GM15510 (cell line): ENCODE results near the gene CWC27.

Experiments
- POLR2A ChIP-seq: IDR thresholded peaks from 3 replicates; pipeline ENCODE4 v1.6.1; 2011; ENCODE audit warnings: borderline replicate concordance; ENCODE audit not compliant: insufficient read length; ENCODE audit errors: extremely low read depth

Gene CWC27

GRCh38 chr5:64861281-64861680, 92.6 kb downstream of the CWC27 start:
- no peak for TF ChIP-seq POLR2A

- TF ChIP-seq POLR2A: no peak
These were observed 95.4 kb downstream of the CWC27 start for GRCh38 chr5:64864171-64864570.

GRCh38 chr5:64865662-64866061, 96.9 kb downstream of the CWC27 start:
- no peak for TF ChIP-seq POLR2A

GRCh38 chr5:64869419-64869818, 100.7 kb downstream of the CWC27 start:
- no peak for TF ChIP-seq POLR2A

GRCh38 chr5:64872044-64872443, 103.3 kb downstream of the CWC27 start:
- no peak for TF ChIP-seq POLR2A

GRCh38 chr5:64873441-64873840, 104.7 kb downstream of the CWC27 start:
- TF ChIP-seq POLR2A: no peak

GRCh38 chr5:64874753-64875152, 106.0 kb downstream of the CWC27 start:
- TF ChIP-seq POLR2A: no peak

GRCh38 chr5:64876203-64876602, 107.5 kb downstream of the CWC27 start:
- no peak for TF ChIP-seq POLR2A

- no peak for TF ChIP-seq POLR2A
These were observed 112.1 kb downstream of the CWC27 start for GRCh38 chr5:64880821-64881220.

- TF ChIP-seq POLR2A: no peak
These were observed 115.2 kb downstream of the CWC27 start for GRCh38 chr5:64883912-64884311.

GRCh38 chr5:64884541-64884940, 115.8 kb downstream of the CWC27 start:
- TF ChIP-seq POLR2A: no peak

GRCh38 chr5:64887910-64888309, 119.2 kb downstream of the CWC27 start:
- no peak for TF ChIP-seq POLR2A

GRCh38 chr5:64895748-64896147, 127.0 kb downstream of the CWC27 start:
- no peak for TF ChIP-seq POLR2A

GRCh38 chr5:64899838-64900237, 131.1 kb downstream of the CWC27 start:
- no peak for TF ChIP-seq POLR2A

GRCh38 chr5:64900618-64901017, 131.9 kb downstream of the CWC27 start:
- no peak for TF ChIP-seq POLR2A

GRCh38 chr5:64914396-64914795, 145.7 kb downstream of the CWC27 start:
- TF ChIP-seq POLR2A: no peak

- TF ChIP-seq POLR2A: no peak
These were observed 149.4 kb downstream of the CWC27 start for GRCh38 chr5:64918083-64918482.
